SK-N-SH treated with all-trans-retinoic acid at 6 μM for 48 hours (cell line): Measurements from ENCODE around the gene SLC13A3.

Source experiments
- BACH2 ChIP-seq: fragments of 250-450 bp; sonication (Bioruptor Pico); IDR thresholded peaks from 2 replicates; pipeline ENCODE4 v1.9.0; 2021; ENCODE audit warnings: mild to moderate bottlenecking, borderline replicate concordance
- CSDC2 ChIP-seq: fragments of 250-450 bp; sonication (Bioruptor Pico); IDR thresholded peaks from 2 replicates; pipeline ENCODE4 v1.5.0; 2020; ENCODE audit warnings: mild to moderate bottlenecking, moderate library complexity
- CSRNP3 ChIP-seq: fragments of 250-450 bp; sonication (Bioruptor Pico); IDR thresholded peaks from 2 replicates; pipeline ENCODE4 v1.5.1; 2021; ENCODE audit warnings: mild to moderate bottlenecking, moderate library complexity
- ESRRG ChIP-seq: fragments of 250-450 bp; sonication (Bioruptor Pico); IDR thresholded peaks from 2 replicates; pipeline ENCODE4 v1.6.1; 2021; ENCODE audit warnings: mild to moderate bottlenecking
- PATZ1 ChIP-seq: fragments of 250-450 bp; sonication (Bioruptor Pico); IDR thresholded peaks from 2 replicates; pipeline ENCODE4 v1.8.0; 2020; ENCODE audit warnings: mild to moderate bottlenecking, moderate library complexity, borderline replicate concordance
- POU6F1 ChIP-seq: fragments of 250-450 bp; sonication (Bioruptor Pico); IDR thresholded peaks from 2 replicates; pipeline ENCODE4 v1.8.0; 2021; ENCODE audit warnings: low read depth, mild to moderate bottlenecking, moderate library complexity, borderline replicate concordance
- RARB ChIP-seq: fragments of 250-450 bp; sonication (Bioruptor Pico); IDR thresholded peaks from 2 replicates; pipeline ENCODE4 v1.8.0; 2021; ENCODE audit warnings: mild to moderate bottlenecking, moderate library complexity
- TCF4 ChIP-seq: fragments of 250-450 bp; sonication (Bioruptor Pico); IDR thresholded peaks from 2 replicates; pipeline ENCODE4 v1.8.0; 2021; ENCODE audit warnings: mild to moderate bottlenecking, moderate library complexity, borderline replicate concordance
- ZC3H10 ChIP-seq: fragments of 250-450 bp; sonication (Bioruptor Pico); IDR thresholded peaks from 2 replicates; pipeline ENCODE4 v1.5.1; 2021; ENCODE audit warnings: mild to moderate bottlenecking, moderate library complexity
- ZFP3 ChIP-seq: fragments of 250-450 bp; sonication (Bioruptor Pico); IDR thresholded peaks from 2 replicates; pipeline ENCODE4 v1.5.0; 2020; ENCODE audit warnings: mild to moderate bottlenecking, moderate library complexity
- ZFP30 ChIP-seq: fragments of 450-650 bp; formaldehyde crosslinking; IDR thresholded peaks from 2 replicates; pipeline ENCODE4 v1.5.0; 2022; ENCODE audit warnings: mild to moderate bottlenecking, moderate library complexity
- ZNF70 ChIP-seq: fragments of 450-650 bp; formaldehyde crosslinking; IDR thresholded peaks from 2 replicates; pipeline ENCODE4 v1.5.0; 2020; ENCODE audit warnings: mild to moderate bottlenecking, moderate library complexity
- ZNF8 ChIP-seq: fragments of 450-650 bp; formaldehyde crosslinking; IDR thresholded peaks from 2 replicates; pipeline ENCODE4 v1.5.0; 2020; ENCODE audit warnings: mild to moderate bottlenecking, moderate library complexity

- TF ChIP-seq ZFP3 (CRISPR knock-in tag) = no peak
- no peak for TF ChIP-seq ZC3H10 (CRISPR knock-in tag)
- TF ChIP-seq PATZ1 (CRISPR knock-in tag) = no peak
- TF ChIP-seq TCF4 (CRISPR knock-in tag) = no peak
- TF ChIP-seq CSDC2 (CRISPR knock-in tag) = no peak
- no peak for TF ChIP-seq ZNF8
- no peak for TF ChIP-seq ZNF70 (CRISPR knock-in tag)
- TF ChIP-seq BACH2 = no peak
- no peak for TF ChIP-seq ESRRG (CRISPR knock-in tag)
- TF ChIP-seq RARB (CRISPR knock-in tag) = no peak
- TF ChIP-seq ZFP30 (CRISPR knock-in tag) = no peak
- no peak for TF ChIP-seq POU6F1 (CRISPR knock-in tag)
- TF ChIP-seq CSRNP3 = no peak
Measured at GRCh38 chr20:46678516-46678915, 27.3 kb upstream of the SLC13A3 start.
